Vagina (tissue), 2 donors: ENCODE data around the gene PTPN4. TPM values are rescaled to one million over a fixed set of nuclear protein-coding genes. Genes with fewer than 3 reads are reported as not detected.

Experiments
- DNase-seq, 2 donors: peaks; one replicate each; pipeline ENCODE4 v3.0.0-alpha.2; 2017; ENCODE audit errors: extremely low spot score in 2 of 2
- H3K27ac ChIP-seq: fragments of 200-600 bp; sonication (generic); one replicate; pipeline ENCODE4 v1.5.1; 2019
- H3K27me3 ChIP-seq: fragments of 200-600 bp; sonication (generic); one replicate; pipeline ENCODE4 v1.5.1; 2019
- H3K36me3 ChIP-seq, 2 donors: fragments of 200-600 bp; sonication (generic); one replicate each; pipeline ENCODE4 v1.5.1; 2017 to 2019
- H3K4me1 ChIP-seq: fragments of 200-600 bp; sonication (generic); one replicate; pipeline ENCODE4 v1.5.1; 2019
- H3K4me3 ChIP-seq, 2 donors: fragments of 200-600 bp; sonication (generic); 1 replicate in 1 of 2; 2 replicates in 1 of 2; pipeline ENCODE4 v1.5.1; 2016 to 2019
- H3K9me3 ChIP-seq: fragments of 200-600 bp; sonication (generic); one replicate; pipeline ENCODE4 v1.5.1; 2019
- POLR2A ChIP-seq, 2 donors: fragments of 450-650 bp; IDR thresholded peaks; one replicate each; pipeline ENCODE4 v1.6.1; 2017; ENCODE audit warnings: antibody characterized with exemption in 2 of 2, mild to moderate bottlenecking in 2 of 2, moderate library complexity in 2 of 2
- POLR2AphosphoS5 ChIP-seq, 2 donors: sonication (generic); formaldehyde crosslinking; IDR thresholded peaks; one replicate each; pipeline ENCODE4 v1.9.0; 2017; ENCODE audit warnings: antibody characterized with exemption in 2 of 2, mild to moderate bottlenecking in 2 of 2, low read depth in 1 of 2; ENCODE audit not compliant: insufficient read depth in 1 of 2
- intact Hi-C: fragments of 100-400 bp; cut with DNase I; formaldehyde crosslinking; loops from one replicate; pipeline ENCODE4 v1.15.1; 2023
- total RNA-seq: library from RNA; depleted of rRNA; stranded (reverse); fragments of >200 nt; gene quantifications from one replicate; pipeline ENCODE4 v1.2.3, GENCODE V29; 2016
- TF ChIP-seq, protein P1 (sequence below), 3 experiments: fragments of 450-650 bp in 2 of 3; fragments of 200-600 bp in 1 of 3; sonication (generic) in 1 of 3; IDR thresholded peaks; one replicate each; pipeline ENCODE4 v1.5.1; 2017 to 2019; ENCODE audit warnings: antibody characterized with exemption in 3 of 3, mild to moderate bottlenecking in 2 of 3, moderate library complexity in 2 of 3

PTPN4 gene
- total RNA-seq, 1 donor from 2014 or later = 31.7 TPM

DNA sequence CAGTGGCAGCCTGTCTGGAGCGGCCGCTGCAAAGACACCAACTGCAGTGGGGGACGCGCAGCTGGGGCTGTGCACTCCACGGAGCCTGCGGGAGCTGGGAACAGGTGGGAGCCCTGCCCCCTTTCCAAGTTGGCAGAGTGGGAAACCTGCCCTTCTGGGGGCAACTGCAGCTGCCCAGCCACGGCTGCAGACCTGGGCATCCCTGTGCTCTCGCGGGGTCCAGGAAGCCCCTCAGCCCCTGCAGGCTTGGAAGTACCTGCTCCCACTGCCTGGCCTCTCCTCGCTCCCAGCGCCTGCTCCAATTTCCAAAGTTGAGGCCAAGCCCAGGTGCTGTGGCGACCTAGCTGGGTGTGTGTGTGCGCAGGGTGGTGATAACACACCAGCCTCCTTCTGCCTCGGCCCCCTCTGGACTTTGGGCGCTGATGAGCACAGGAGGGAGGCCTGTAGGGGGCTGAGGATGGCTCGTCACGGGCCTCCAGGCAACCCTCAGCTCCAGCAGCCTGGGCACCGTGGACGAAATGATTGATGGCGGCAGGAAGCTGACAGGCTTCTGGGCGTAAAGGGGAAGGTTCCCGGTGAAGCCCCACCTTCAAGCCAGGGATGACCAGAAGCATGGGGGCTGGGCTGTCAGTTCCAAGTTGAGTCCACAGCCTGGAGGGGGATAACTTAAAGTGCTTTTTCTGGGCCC is 76.9 kb downstream of the PTPN4 start:
- intact Hi-C loops = no loop called here
- peaks cover 22% of the 10 kb centered on the region for H3K4me1 ChIP-seq
- H3K27me3 ChIP-seq = no peaks in the 10 kb centered on the region
- no peak overlapping the region for H3K4me3 ChIP-seq
- no peaks in the 10 kb centered on the region for H3K9me3 ChIP-seq
- no peaks in the 10 kb centered on the region for H3K36me3 ChIP-seq
- DNase-seq = no peak
- no peak overlapping the region for H3K27ac ChIP-seq
- TF ChIP-seq POLR2AphosphoS5 (IDR thresholded peaks at IDR 0.05; ENCODE audit: insufficient read depth in 1 of 2, low read depth in 1 of 2) (no peak), POLR2A (IDR thresholded peaks at IDR 0.05) (no peak)
- TF ChIP-seq, protein P1, sequence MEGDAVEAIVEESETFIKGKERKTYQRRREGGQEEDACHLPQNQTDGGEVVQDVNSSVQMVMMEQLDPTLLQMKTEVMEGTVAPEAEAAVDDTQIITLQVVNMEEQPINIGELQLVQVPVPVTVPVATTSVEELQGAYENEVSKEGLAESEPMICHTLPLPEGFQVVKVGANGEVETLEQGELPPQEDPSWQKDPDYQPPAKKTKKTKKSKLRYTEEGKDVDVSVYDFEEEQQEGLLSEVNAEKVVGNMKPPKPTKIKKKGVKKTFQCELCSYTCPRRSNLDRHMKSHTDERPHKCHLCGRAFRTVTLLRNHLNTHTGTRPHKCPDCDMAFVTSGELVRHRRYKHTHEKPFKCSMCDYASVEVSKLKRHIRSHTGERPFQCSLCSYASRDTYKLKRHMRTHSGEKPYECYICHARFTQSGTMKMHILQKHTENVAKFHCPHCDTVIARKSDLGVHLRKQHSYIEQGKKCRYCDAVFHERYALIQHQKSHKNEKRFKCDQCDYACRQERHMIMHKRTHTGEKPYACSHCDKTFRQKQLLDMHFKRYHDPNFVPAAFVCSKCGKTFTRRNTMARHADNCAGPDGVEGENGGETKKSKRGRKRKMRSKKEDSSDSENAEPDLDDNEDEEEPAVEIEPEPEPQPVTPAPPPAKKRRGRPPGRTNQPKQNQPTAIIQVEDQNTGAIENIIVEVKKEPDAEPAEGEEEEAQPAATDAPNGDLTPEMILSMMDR (IDR thresholded peaks at IDR 0.05) = no peak

- Histone ChIP-seq H3K27ac (no peak overlapping the region), H3K4me3 (no peak overlapping the region), H3K27me3 (no peaks in the 10 kb centered on the region), H3K4me1 (peaks cover 29% of the 10 kb centered on the region), H3K36me3 (no peaks in the 10 kb centered on the region), H3K9me3 (no peaks in the 10 kb centered on the region)
- intact Hi-C loops = no loop called here
- DNase-seq = no peak
- TF ChIP-seq POLR2AphosphoS5 (IDR thresholded peaks at IDR 0.05; ENCODE audit: insufficient read depth in 1 of 2, low read depth in 1 of 2) = no peak
- no peak for TF ChIP-seq POLR2A (IDR thresholded peaks at IDR 0.05)
- TF ChIP-seq, protein P1 (IDR thresholded peaks at IDR 0.05) = no peak
Observed at GRCh38 chr2:119837350-119837749, 77.6 kb downstream of the PTPN4 start.

DNA sequence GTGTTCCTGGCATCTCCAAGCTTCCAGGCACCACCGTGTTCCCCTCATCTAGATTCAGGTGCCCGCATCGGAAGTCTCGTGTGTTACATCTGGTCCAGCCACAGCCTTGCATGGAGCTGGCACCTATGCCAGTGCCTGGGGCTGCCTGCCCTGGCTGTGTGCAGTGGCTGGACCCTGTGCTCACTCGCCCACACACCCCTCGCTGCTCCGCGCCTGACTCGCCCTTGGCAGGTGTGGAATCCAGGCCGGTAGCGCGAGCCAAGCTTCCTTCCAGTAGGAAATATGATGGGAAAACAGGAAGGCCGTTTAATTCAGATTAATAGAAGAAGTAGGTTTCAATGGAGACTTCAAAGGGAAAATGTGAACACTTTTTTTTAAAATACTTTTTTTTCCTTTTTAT is 78.0 kb downstream of the PTPN4 start:
- Histone ChIP-seq H3K4me3 (no peak overlapping the region), H3K36me3 (no peaks in the 10 kb centered on the region), H3K27me3 (no peaks in the 10 kb centered on the region), H3K9me3 (no peaks in the 10 kb centered on the region), H3K4me1 (peaks cover 31% of the 10 kb centered on the region), H3K27ac (no peak overlapping the region)
- TF ChIP-seq POLR2A (IDR thresholded peaks at IDR 0.05) = no peak
- TF ChIP-seq, protein P1 (IDR thresholded peaks at IDR 0.05) = no peak
- no peak for TF ChIP-seq POLR2AphosphoS5 (IDR thresholded peaks at IDR 0.05; ENCODE audit: insufficient read depth in 1 of 2, low read depth in 1 of 2)
- no peak for DNase-seq
- intact Hi-C loops = no loop called here

- Histone ChIP-seq H3K27me3 (no peaks in the 10 kb centered on the region), H3K27ac (no peak overlapping the region), H3K4me3 (no peak overlapping the region), H3K36me3 (no peaks in the 10 kb centered on the region), H3K9me3 (no peaks in the 10 kb centered on the region), H3K4me1 (peaks cover 31% of the 10 kb centered on the region)
- intact Hi-C loops = no loop called here
- no peak for DNase-seq
- TF ChIP-seq POLR2AphosphoS5 (IDR thresholded peaks at IDR 0.05; ENCODE audit: insufficient read depth in 1 of 2, low read depth in 1 of 2) = no peak
- TF ChIP-seq, protein P1 (IDR thresholded peaks at IDR 0.05) = no peak
- no peak for TF ChIP-seq POLR2A (IDR thresholded peaks at IDR 0.05)
Observed at GRCh38 chr2:119838179-119838578, 78.5 kb downstream of the PTPN4 start.

- peaks cover 31% of the 10 kb centered on the region for H3K4me1 ChIP-seq
- TF ChIP-seq POLR2A (IDR thresholded peaks at IDR 0.05) (no peak), POLR2AphosphoS5 (IDR thresholded peaks at IDR 0.05; ENCODE audit: insufficient read depth in 1 of 2, low read depth in 1 of 2) (no peak)
- TF ChIP-seq, protein P1 (IDR thresholded peaks at IDR 0.05) = no peak
- intact Hi-C loops = no loop called here
- no peaks in the 10 kb centered on the region for H3K36me3 ChIP-seq
- H3K27ac ChIP-seq = no peak overlapping the region
- no peak for DNase-seq
- H3K27me3 ChIP-seq = no peaks in the 10 kb centered on the region
- no peak overlapping the region for H3K4me3 ChIP-seq
- H3K9me3 ChIP-seq = no peaks in the 10 kb centered on the region
Observed at GRCh38 chr2:119841550-119841949, 81.8 kb downstream of the PTPN4 start.
